HG03064 (cell line): ENCODE measurements around the gene RAB3IP.

Experiments
- ATAC-seq: cut with Tn5 transposase; IDR thresholded peaks from one replicate; pipeline ENCODE4 v1.9.1; 2021; ENCODE audit warnings: low read depth; ENCODE audit not compliant: unreplicated experiment

Gene RAB3IP, protein sequence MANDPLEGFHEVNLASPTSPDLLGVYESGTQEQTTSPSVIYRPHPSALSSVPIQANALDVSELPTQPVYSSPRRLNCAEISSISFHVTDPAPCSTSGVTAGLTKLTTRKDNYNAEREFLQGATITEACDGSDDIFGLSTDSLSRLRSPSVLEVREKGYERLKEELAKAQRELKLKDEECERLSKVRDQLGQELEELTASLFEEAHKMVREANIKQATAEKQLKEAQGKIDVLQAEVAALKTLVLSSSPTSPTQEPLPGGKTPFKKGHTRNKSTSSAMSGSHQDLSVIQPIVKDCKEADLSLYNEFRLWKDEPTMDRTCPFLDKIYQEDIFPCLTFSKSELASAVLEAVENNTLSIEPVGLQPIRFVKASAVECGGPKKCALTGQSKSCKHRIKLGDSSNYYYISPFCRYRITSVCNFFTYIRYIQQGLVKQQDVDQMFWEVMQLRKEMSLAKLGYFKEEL

DNA sequence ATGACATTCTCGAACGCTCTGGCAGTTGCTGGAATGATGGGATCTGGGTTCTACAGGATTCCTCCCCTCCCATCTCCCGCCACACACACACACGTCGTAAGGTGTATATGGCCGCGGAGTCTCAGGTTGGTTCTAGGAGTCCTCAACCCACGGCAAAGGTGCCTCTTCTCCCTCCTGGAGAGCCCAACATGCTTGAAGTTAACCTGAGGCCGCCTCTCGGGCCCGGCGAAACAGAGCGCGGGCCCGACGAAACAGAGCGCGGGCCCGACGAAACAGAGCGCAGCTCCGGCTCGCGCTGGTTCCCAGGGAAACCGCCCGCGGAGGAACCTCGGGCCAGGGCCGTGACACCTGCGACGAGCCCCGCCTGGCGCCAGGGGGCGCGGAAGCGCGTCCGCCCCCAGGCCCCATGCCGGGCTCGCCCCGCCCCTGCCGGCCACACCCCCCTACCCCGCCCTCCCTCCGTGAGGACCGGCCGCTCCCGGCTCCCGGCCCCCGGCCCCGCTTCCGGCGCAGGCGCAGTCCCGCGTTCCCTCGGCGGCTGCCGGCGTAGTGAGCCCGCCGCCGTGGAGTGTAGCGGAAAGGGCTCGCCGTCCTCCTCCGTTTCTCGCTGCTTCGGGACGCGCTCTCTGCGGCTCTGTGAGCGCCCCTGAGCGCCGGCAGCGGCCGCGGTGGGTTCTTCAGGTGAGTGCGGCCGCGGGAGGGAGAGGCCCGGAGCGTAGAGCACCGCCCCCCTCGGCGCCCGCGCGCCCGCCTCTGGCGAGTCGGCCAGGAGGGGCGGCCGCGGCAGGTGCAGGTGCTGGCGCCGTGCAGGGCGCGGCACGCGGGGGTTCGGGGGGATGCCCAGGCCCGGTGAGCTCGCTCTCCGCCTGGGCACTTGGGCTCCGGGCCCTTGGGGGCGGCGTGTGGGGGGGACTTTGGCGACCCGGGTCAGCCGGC is at the start of gene RAB3IP:
Gene RAB3IP (plus strand): TSS at position 510 of the 936 bp plus-strand sequence. CDS start 16,549 bp downstream, outside the sequence.
- peak; percentile 73 for ATAC-seq

DNA sequence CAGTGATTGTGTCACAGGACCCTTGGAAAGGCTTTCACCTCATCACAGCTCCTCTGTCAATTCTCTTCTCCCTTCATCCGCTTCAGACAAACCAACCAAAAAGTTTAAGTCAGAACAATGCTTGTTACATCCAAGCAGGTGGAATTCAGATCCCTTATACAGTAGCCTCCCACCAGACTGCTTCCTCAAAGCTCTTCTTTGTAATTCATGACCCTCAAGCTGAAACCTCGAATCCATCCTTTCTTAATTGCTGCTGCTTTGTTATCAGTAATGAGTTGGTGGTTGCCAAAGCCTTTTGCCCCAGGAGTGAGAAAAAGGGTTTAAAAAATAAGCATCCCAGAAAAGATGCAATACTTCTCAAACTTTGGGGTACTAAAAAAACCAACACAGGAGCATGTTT is 49.0 kb upstream of the RAB3IP start:
- ATAC-seq: no peak

DNA sequence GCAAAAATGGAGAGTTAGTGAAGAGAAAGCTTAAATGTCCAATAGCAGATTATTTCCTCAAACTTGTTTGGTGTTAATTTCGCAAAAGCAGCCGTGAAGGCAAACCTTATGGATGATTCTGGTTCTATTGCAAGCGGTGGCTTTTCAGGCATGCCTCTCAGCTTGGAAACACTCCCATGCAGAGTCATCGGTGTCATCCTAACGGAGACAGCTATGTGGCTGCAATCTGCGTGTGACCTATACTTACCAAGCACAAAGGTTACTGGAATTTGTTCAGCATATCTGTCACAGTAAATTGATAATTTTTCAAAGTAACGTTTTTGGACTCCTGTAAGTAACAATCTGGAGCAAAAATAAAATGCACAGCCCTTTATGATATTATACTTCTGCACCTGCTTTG is 44.5 kb upstream of the RAB3IP start:
- ATAC-seq: no peak

DNA sequence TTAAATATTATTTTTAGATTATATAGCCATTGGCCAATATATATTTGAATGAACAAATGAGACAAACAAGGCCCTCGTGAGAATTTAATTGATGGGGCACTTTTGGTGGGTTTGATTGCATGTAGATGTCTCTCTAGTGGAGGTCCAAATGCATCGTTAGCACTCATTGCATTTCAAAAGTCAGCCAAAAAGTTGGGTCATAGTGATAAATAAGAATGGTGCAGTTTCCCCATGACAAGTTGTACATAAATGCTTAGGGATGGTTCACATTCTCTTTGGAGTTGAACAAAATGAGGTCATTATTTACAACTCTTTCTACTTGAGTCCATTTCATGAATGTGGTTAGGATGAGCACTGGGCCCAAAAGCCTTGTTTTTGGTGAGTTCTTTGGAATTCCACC is 40.6 kb upstream of the RAB3IP start:
- no peak for ATAC-seq

DNA sequence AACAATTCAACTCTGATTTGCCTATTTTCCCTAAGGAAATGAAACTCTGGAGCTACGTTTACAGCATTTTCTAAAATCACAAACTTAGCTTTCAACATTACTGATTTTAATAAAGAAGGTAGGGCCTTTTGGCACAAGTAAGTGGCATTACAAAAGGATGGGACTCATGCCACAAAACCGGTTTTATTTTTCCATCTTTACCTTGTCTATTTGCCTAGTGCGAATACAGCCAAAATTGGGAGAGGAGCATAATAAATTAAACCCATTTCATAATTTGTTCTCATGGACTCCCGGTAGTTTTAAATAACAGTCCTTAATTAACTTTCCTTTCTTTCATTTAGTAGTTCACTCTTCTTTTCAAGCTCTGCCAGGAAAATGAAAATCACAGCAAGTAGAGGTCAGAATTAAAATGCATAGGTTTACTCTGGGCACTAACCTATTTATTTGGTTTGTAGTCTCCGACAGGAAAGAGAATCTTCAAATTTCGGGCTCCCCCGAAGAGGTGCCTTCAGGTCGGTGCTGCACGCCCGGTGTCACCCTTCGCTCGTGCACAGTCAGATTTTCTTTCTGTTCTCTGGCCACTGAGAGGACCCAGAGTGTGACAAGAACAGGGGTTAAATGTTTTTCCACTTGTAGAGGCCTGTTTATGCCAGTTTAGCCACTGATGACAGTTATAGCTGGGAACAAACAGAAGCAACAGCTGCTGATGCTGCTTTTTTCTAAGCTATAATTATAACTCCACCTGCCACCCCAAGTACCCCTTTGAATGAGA is 39.7 kb upstream of the RAB3IP start, which contains the start of gene BEST3:
Gene BEST3 (minus strand): TSS at position 535 of the 772 bp plus-strand sequence. CDS start 1,505 bp downstream, outside the sequence.
- no peak for ATAC-seq

DNA sequence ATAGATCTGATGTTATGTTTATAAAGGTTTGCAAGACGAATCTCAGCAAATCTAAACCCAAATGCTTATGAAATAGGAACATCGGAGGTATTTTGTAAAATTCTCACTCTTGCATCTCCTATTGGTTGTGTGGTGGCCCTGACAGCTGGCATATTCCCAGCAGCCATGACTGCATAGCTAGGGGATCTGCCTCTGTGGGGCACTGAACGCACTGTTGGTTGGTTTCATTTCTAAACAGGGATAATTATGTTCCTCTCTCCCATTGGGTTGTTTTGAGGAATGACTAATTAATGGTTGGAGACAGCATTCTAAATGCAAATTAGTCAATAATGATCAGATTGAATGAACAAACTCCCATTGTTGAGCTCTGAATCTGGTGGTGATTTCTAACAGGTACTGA is 36.8 kb upstream of the RAB3IP start:
- ATAC-seq: no peak

DNA sequence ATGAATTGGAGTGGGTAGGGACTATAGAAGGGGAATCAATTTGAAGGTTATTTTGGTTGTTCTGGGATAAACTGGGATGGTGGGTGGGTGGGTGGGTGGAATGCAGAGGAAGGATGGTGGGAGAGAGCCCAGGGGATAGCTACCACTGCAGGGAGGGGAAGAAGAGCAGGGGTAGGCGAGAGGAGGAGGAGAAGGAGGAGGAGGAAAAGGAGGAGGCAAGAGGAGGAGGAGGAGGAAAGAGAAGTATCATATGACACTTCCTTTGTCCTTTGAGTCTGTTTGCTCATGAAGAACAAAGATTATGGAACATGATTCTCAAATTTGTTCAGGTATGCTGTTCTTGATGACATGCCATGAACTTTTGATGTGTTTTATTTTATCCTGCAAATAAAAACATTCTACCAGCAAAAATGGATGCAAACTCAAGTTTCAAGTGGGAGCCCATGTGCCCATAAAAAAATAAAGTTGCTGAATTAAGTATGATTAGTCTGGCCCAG is 35.5 kb upstream of the RAB3IP start:
- ATAC-seq: no peak

DNA sequence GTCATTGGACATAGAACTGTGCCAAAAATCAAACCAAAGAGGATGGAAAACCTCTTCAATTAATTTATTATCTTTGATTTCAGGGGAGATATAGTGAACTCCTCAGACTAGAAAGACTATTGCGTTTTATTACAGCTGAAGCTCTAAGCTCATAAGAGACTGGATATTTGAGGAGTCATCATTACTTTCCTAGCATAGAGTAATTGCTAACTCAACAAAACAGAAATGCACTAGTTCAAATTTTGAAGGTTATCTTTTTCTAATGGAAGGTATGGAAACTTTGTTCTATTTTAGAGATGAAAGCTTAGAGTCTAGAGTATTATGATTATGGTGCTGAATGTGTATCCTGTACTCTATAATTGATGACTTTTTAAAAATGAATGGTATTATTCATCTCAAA is 34.3 kb upstream of the RAB3IP start:
- no peak for ATAC-seq

DNA sequence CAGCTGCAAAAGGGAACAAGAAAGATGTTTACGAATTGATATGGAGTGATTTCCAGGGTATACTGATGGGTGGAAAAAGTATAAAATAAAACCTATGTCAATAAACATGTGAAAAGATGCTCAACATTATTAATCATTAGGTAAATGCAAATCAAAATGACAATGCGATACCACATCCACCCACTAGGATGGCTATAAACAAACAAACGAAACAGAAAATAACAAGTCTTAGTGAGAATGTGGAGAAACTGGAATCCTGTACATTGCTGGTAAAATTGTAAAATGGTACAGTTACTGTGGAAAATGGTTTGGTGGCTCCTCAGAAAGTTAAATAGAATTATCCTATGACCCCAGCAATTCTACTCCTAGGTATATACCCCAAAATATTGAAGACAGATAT is 30.0 kb upstream of the RAB3IP start:
- ATAC-seq: no peak

DNA sequence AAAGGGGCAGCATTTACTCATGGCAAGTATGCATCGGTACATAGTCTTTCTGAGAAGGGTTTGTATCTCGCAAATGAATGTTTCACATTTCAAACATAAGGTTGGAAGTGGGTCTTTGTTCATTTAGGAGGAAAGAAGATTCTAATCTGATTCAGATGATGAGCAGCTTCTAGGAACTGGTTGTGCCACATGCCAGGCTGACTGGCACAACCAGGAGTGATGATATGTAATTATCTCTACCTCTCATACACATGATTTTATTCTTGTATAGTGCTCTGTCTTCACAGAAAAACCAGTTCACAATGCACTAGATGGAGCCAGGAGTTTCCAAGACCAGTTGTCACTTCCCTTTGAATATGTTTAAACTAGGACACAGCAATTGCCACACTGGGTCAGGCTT is 25.8 kb upstream of the RAB3IP start:
- ATAC-seq: no peak

DNA sequence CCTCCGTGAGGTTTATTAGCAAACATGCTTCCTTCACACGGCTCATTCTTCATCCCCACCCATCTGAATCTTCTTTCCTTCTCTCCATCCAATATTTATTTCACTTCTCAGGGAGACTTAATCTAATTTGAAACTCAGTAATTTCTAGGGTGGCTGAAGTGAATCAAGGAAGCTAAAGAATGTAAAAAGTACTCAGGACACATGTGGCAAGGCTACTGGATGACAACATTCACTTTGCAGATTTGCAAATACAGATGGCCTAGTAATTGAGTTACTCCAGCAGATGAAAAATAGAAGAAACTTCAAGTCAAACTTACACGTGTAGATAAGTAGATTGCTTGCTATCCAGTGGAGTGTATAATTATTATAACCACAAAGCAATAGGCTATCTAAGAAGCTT is 24.1 kb upstream of the RAB3IP start:
- ATAC-seq: no peak

DNA sequence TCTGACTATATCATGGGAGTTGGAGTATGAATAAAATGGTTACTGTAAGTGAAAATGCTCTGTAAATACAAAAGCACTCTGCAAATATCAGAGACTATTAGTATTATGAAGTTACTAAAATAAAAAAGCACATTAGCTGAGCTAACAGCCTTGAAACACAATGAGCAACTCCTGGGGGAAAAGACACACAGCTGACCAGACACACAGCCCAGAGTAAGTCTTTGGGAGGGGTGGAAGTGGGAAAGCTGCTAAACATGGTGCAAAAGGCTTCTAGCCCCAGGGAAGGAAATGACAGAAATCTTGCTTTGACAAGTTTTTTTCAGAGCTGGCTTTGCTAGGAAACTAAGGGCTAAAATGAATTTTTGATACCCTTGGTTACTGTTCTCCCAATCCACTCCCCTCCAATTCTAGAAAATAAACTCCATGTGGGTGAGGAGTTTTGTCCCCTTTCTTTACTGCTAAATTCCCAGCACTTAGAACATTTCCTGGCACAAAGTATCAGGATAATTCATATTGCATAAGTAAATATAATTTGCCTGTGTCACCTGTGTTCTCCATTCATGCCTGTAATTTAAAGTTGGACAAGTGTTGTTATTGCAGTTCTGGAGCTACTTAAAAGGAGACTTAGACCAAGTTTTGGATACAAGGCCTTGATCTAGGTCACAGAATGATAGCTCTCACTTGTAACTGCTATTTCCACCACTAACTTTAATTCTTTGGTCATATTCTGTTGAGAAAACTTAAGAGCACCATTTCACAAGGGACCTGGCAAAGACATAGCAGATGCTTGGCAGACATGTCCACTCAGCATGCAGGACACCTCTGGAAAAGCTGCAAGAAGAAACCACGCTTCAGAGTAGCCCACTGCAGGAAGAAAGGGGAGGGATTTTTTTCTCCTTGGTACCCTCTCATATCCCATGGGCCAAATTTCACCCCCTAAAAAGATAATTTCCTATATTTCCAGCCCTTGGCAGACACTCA is 19.0 kb upstream of the RAB3IP start:
- ATAC-seq: no peak

DNA sequence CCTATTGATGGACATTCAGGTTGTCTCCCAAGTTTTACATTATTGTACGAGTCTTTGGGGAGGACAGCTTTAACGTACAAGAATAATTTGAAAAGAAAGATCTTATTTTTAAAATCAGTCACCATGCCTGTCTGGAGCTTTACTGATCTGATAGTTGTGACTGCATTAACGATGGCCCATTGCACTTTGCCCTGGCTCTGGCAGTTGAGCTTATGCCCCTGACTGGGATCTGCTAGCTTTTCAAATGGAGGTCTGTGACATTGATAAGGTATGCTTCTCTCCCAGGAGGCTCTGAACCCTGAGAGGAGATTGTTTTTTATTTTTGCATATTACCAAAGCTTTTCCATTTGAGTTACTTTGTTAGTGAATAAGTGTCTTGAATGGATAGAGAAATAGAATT is 17.9 kb upstream of the RAB3IP start:
- no peak for ATAC-seq

DNA sequence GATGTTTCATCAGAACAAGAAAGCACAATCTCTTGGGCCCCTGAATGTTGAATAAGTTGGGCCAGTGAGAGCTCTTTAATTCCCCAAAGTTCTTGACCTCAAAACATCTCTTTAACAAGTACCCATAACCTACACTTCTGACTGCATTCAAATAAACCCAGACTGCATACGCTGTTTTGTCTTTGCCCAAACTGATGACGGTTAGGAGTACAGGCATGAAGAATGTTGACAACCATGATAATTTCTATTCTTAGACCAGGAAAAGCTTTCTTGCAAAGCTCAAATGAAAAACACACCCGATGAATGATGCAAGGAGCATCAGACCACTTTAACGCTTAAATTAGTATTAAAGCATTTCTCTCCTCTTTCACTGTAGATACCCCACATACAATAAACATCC is 11.7 kb upstream of the RAB3IP start:
- ATAC-seq: no peak

DNA sequence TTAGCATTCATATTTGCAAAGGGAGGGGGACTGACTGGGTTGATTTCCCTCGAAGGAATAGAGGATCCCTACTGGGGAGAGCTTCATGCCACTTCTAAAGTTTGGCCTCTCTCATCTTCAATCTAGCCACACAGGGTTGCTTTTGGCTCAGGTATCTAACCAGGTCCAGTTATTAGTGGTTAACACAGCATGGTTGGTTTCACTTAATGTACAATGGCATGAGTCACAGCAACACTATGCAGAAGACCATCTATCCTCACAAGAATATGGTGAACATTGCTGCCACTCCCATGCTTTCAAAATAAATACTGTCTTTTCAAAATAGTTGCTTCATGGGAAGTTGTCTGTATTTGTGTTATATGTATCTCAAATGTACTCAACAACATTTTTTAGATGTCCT is 6.6 kb upstream of the RAB3IP start:
- no peak for ATAC-seq

DNA sequence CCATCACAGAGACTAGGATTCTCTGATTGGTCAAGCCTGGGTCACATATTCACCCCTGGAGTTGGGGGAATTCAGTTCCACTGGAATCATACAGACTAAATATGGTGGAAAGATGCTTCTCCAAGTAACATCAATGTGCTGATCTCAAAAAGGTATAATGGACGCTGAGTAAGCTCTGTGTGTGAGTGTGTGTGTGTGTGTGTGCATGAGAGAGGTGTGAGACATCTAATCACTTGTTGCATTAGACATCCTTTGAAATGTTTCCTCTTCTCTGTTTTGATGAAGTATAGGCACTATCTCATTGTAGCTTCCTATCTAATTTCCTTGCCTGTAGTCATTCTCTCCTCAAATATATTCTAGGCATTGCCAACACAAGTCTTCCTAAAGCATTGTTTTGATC is 5.0 kb upstream of the RAB3IP start:
- ATAC-seq: no peak

DNA sequence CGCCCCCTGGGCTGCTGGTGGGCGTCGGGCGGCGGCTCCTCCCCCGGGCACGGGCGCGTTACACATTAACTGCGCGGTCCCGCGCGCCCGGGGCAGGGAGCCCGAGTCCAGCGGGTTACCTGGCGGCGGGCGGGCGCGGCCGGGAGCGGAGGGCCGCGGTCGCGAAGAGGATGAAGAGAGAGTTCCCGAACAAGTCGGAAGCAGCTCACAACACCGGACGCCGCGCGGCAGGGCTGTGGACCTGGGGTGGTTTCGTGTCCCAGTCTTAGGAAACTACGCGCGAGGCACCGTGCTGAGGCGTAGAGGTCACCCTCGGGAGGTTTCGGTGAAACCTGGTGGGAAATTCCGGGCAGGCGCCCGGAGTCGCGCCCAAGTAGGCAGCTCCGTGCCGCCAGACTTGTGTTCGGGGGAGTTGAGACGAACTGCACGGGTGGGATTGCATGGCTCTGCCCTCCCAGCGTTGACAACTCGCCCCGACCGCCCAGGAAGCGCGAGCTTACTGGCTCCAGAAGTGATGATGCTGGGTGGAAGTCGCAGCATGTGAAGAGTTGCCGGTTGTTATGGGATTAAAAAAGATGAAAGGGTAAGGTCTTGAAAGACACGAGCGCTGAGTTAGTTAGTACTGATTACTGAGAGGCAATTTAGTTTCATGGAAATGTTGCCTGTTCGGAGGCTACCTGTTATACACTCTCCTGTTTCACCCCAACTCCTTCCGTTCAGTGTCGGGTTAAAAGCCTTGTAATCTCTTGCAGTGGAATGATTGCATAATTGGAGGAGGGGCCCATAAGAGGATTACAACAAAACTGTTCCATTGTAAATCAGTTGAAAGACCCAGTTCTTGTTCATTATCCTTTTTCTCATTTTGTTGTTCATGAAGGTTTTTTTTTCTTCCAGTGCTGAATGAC is 879 bp downstream of the RAB3IP start:
- peak; percentile 40 for ATAC-seq

DNA sequence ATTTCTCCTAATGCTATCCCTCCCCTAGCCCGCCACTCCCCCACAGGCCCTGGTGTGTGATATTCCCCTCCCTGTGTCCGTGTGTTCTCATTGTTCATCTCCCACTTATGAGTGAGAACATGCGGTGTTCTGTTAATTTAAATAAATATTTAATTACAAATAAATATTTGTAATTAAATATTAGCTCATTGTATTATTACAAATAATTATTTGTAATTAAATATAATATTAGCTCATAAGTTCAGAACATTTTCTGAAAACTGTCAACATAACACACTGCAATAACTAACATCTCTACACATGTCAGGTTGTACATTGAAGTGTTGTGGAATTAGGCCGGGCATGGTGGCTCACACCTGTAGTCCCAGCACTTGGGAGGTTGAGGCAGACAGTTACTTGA is 5.4 kb downstream of the RAB3IP start:
- ATAC-seq: no peak
